Left lung (tissue), 10 donors: Measurements from ENCODE around the gene TAOK1. TPM values are rescaled to one million over a fixed set of nuclear protein-coding genes. Genes with fewer than 3 reads are reported as not detected.

ENCODE experiments used
- ATAC-seq: fragments of 200-7000 bp; cut with Tn5 transposase; one replicate; pipeline ENCODE4 v1.9.1; 2020; ENCODE audit warnings: moderate library complexity
- DNase-seq, 4 donors: peaks; one replicate each; pipeline ENCODE4 v3.0.0-alpha.2; 2013 to 2020
- H3K27ac ChIP-seq, 2 donors: fragments of 200-600 bp; sonication (generic) in 1 of 2; one replicate each; pipeline versions ENCODE4 v1.5.0 to v1.8.0; 2020 to 2021
- H3K27me3 ChIP-seq, 2 donors: fragments of 200-600 bp; sonication (generic) in 1 of 2; one replicate each; pipeline versions ENCODE4 v1.5.0 to v1.8.0; 2020 to 2021
- H3K36me3 ChIP-seq, 2 donors: fragments of 200-600 bp; sonication (generic) in 1 of 2; one replicate each; pipeline versions ENCODE4 v1.5.0 to v1.8.0; 2020 to 2021
- H3K4me1 ChIP-seq, 2 donors: fragments of 200-600 bp; one replicate each; pipeline ENCODE4 v1.8.0; 2021
- H3K4me3 ChIP-seq, 2 donors: fragments of 200-600 bp; sonication (generic) in 1 of 2; one replicate each; pipeline versions ENCODE4 v1.5.0 to v1.8.0; 2020 to 2021; ENCODE audit warnings: mild to moderate bottlenecking in 1 of 2
- H3K9me3 ChIP-seq, 2 donors: fragments of 200-600 bp; sonication (generic) in 1 of 2; one replicate each; pipeline versions ENCODE4 v1.5.0 to v1.8.0; 2020 to 2021
- CTCF ChIP-seq, 2 donors: fragments of 200-600 bp; sonication (generic) in 1 of 2; IDR thresholded peaks; one replicate each; pipeline versions ENCODE4 v1.5.0 to v1.8.0; 2021; ENCODE audit warnings: antibody characterized with exemption in 2 of 2
- intact Hi-C, 2 donors: fragments of 100-400 bp; cut with DNase I; formaldehyde crosslinking; loops; one replicate each; pipeline versions ENCODE4 v1.11.2 to v1.14.2; 2022
- polyA plus RNA-seq, 6 donors: library from polyadenylated mRNA; unstranded; fragments of 120-200 nt; gene quantifications; one replicate each; pipeline ENCODE4 v1.2.1, GENCODE V29; 2013; ENCODE audit not compliant: insufficient read length in 6 of 6
- total RNA-seq, 2 donors: library from RNA; stranded (reverse); fragmentation: NEBNext Ultra II Directional; extraction: Animal tissue kit (Norgen Biotek cat#: 25700); gene quantifications; one replicate each; pipeline ENCODE4 v1.2.1, GENCODE V29; 2021
- donor health status: DM: no; HTN: yes; CAD: no.
- donor health status: DM: no; HTN: no; CAD: no.

Gene TAOK1
- total and polyA plus RNA-seq, 8 donors: 43.4 to 66.0 (median 46.3) TPM

- Histone ChIP-seq H3K9me3 (no peaks in the 10 kb centered on the region), H3K27me3 (no peaks in the 10 kb centered on the region), H3K4me3 (no peak overlapping the region), H3K4me1 (peaks cover 4 to 50% of the 10 kb centered on the region in 2 donors), H3K27ac (no peak overlapping the region), H3K36me3 (peaks cover 0 to 51% of the 10 kb centered on the region in 2 donors)
- intact Hi-C loops: no loop called here
- no peak for ATAC-seq
- DNase-seq: peak in 1 of 4 donors; percentile 35
- no peak for TF ChIP-seq CTCF (IDR thresholded peaks at IDR 0.05)
Observed at GRCh38 chr17:29582254-29582765, 192.1 kb downstream of the TAOK1 start.

GRCh38 chr17:29582772-29583171 lies 192.6 kb downstream of the TAOK1 start:
- Histone ChIP-seq H3K27ac (no peak overlapping the region), H3K36me3 (peaks cover 0 to 46% of the 10 kb centered on the region in 2 donors), H3K4me3 (no peak overlapping the region), H3K9me3 (no peaks in the 10 kb centered on the region), H3K4me1 (peaks cover 8 to 55% of the 10 kb centered on the region in 2 donors), H3K27me3 (no peaks in the 10 kb centered on the region)
- no peak for TF ChIP-seq CTCF (IDR thresholded peaks at IDR 0.05)
- no peak for ATAC-seq
- intact Hi-C loops: no loop called here
- DNase-seq: peak in 1 of 4 donors; percentile 64

GRCh38 chr17:29583324-29584248 lies 193.4 kb downstream of the TAOK1 start:
- Histone ChIP-seq H3K9me3 (no peaks in the 10 kb centered on the region), H3K27me3 (no peaks in the 10 kb centered on the region), H3K36me3 (peaks cover 0 to 38% of the 10 kb centered on the region in 2 donors), H3K4me3 (no peak overlapping the region), H3K4me1 (peaks cover 15 to 63% of the 10 kb centered on the region in 2 donors), H3K27ac (peak overlapping the region in 1 of 2 donors; percentile 68)
- no peak for TF ChIP-seq CTCF (IDR thresholded peaks at IDR 0.05)
- ATAC-seq: no peak
- intact Hi-C loops: no loop called here
- peak in 1 of 4 donors; percentile 62 for DNase-seq

GRCh38 chr17:29584452-29585079 lies 194.4 kb downstream of the TAOK1 start:
- Histone ChIP-seq H3K27ac (peak overlapping the region; percentile 68 to 75), H3K4me3 (peak overlapping the region in 1 of 2 donors; percentile 77)

More at GRCh38 chr17:29584452-29585079, 194.4 kb downstream of the TAOK1 start:
- Histone ChIP-seq H3K4me1 (peaks cover 15 to 66% of the 10 kb centered on the region in 2 donors), H3K27me3 (no peaks in the 10 kb centered on the region), H3K36me3 (peaks cover 0 to 28% of the 10 kb centered on the region in 2 donors), H3K9me3 (no peaks in the 10 kb centered on the region)
- DNase-seq: peak in 1 of 4 donors; percentile 56
- ATAC-seq: no peak
- no peak for TF ChIP-seq CTCF (IDR thresholded peaks at IDR 0.05)
- intact Hi-C loops: no loop called here
